ENCODE data around the gene TSSC4. TPM values are rescaled to one million over a fixed set of nuclear protein-coding genes. Genes with fewer than 3 reads are reported as not detected.
"Not testable (repeated sequence)": the region's sequence is repeated elsewhere in the genome, so short reads cannot be mapped to it uniquely, and the experiment has no call there.

TSSC4 gene
- total and polyA plus RNA-seq, 9 of the 15 experiments (the other 6 are each of a cell fraction or from before 2014, with no cell fraction given) = 0.41 to 54.2 (median 11.0) TPM

- H4K20me1 ChIP-seq (replicated peaks; ENCODE audit: control insufficient read depth, insufficient read depth, low read length); DNase-seq (ENCODE audit: extremely low read depth in 1 of 4, low spot score in 3 of 4); H3K4me2 ChIP-seq (ENCODE audit: insufficient read depth, low read length); H3K36me3 ChIP-seq (ENCODE audit: control insufficient read depth, insufficient read depth, low read length); H3K9ac ChIP-seq (ENCODE audit: insufficient read depth in 1 of 2, low read depth in 2 of 2, low read length in 2 of 2); H3K4me1 ChIP-seq (replicated peaks in 1 of 2; ENCODE audit: control insufficient read depth in 2 of 2, insufficient read depth in 2 of 2, low read length in 2 of 2); H3K9me1 ChIP-seq (ENCODE audit: control insufficient read depth, insufficient read depth, low read length); intact Hi-C loops (cut with micrococcal nuclease); in situ Hi-C loops (cut with MboI); H3K9me3 ChIP-seq (replicated peaks; ENCODE audit: control insufficient read depth, insufficient read depth, low read depth, low read length); H3K4me3 ChIP-seq; BruUV-seq (replicated peaks); H3K27ac ChIP-seq (ENCODE audit: extremely low read depth, low read depth, low read length); H2AFZ ChIP-seq (ENCODE audit: low read depth, low read length); ATAC-seq; FAIRE-seq; H3K79me2 ChIP-seq (ENCODE audit: control insufficient read depth, insufficient read depth, low read length); CTCF ChIA-PET (ENCODE audit: low intra/inter-chr PET ratio): not testable (repeated sequence)
- POLR2A ChIA-PET = interaction anchor here (0.6 kb wide), 1 partner anchor 885 kb away, joined by 3 read pairs; no protein-coding TSS in a partner anchor
- H3K27me3 ChIP-seq (ENCODE audit: control insufficient read depth in 2 of 2, insufficient read depth in 2 of 2, low read length in 2 of 2) = peaks cover 41 to 77% of the 10 kb centered on the region in 2 experiments
- 7% methylated on average over 10 of the region's 13 CpGs for WGBS (ENCODE audit: insufficient coverage, low coverage, missing lambda C conversion rate)
Observed at GRCh38 chr11:2357651-2358050, 42.9 kb upstream of the TSSC4 start.

- WGBS (ENCODE audit: insufficient coverage, low coverage, missing lambda C conversion rate) = 7% methylated on average over 9 of the region's 11 CpGs
- H3K79me2 ChIP-seq (ENCODE audit: control insufficient read depth, insufficient read depth, low read length) = no peaks in the 10 kb centered on the region
- CTCF ChIA-PET (ENCODE audit: low intra/inter-chr PET ratio) = no interaction called here
- ATAC-seq (no peak), DNase-seq (ENCODE audit: extremely low read depth in 1 of 4, low spot score in 3 of 4) (no peak), FAIRE-seq (no peak)
- in situ Hi-C loops (cut with MboI) (no loop called here), intact Hi-C loops (cut with micrococcal nuclease) (no loop called here)
- H3K4me1 ChIP-seq (replicated peaks in 1 of 2; ENCODE audit: control insufficient read depth in 2 of 2, insufficient read depth in 2 of 2, low read length in 2 of 2) = peaks cover 0 to 5% of the 10 kb centered on the region in 2 experiments; a peak in 2 of 5 replicates
- H3K9ac ChIP-seq (ENCODE audit: insufficient read depth in 1 of 2, low read depth in 2 of 2, low read length in 2 of 2) = no peak overlapping the region
- H4K20me1 ChIP-seq (replicated peaks; ENCODE audit: control insufficient read depth, insufficient read depth, low read length) = peaks cover 12% of the 10 kb centered on the region
- H2AFZ ChIP-seq (ENCODE audit: low read depth, low read length) = no peak overlapping the region
- no peak overlapping the region for H3K4me3 ChIP-seq
- no peaks in the 10 kb centered on the region for H3K9me3 ChIP-seq (replicated peaks; ENCODE audit: control insufficient read depth, insufficient read depth, low read depth, low read length)
- H3K4me2 ChIP-seq (ENCODE audit: insufficient read depth, low read length) = no peak overlapping the region
- H3K27me3 ChIP-seq (ENCODE audit: control insufficient read depth in 2 of 2, insufficient read depth in 2 of 2, low read length in 2 of 2) = peaks cover 35 to 78% of the 10 kb centered on the region in 2 experiments
- BruUV-seq (replicated peaks) = no TSS peak
- POLR2A ChIA-PET = no interaction called here
- H3K36me3 ChIP-seq (ENCODE audit: control insufficient read depth, insufficient read depth, low read length) = no peaks in the 10 kb centered on the region
- no peak overlapping the region for H3K27ac ChIP-seq (ENCODE audit: extremely low read depth, low read depth, low read length)
- no peaks in the 10 kb centered on the region for H3K9me1 ChIP-seq (ENCODE audit: control insufficient read depth, insufficient read depth, low read length)
- TF ChIP-seq MYBL2 (IDR thresholded peaks at IDR 0.05; ENCODE audit: low read depth) = no peak
- no peak for TF ChIP-seq MYBL2 (CRISPR knock-in tag; IDR thresholded peaks at IDR 0.05; ENCODE audit: borderline replicate concordance)
- TF ChIP-seq MYC (IDR thresholded peaks at IDR 0.05; ENCODE audit: low read depth, low read length) = no peak
- no peak for TF ChIP-seq MYC (CRISPR knock-in tag; IDR thresholded peaks at IDR 0.05; ENCODE audit: borderline replicate concordance, low read depth)
- no peak for TF ChIP-seq ZNF644 (tag; IDR thresholded peaks at IDR 0.05; ENCODE audit: low read depth)
- TF ChIP-seq TOE1 (IDR thresholded peaks at IDR 0.05; ENCODE audit: borderline replicate concordance) = 0 out of 2 replicates have a peak, but pooled peaks have one; percentile 41
- no peak for TF ChIP-seq TOE1 (CRISPR knock-in tag; IDR thresholded peaks at IDR 0.05; ENCODE audit: borderline replicate concordance, low read depth)
- no peak for TF ChIP-seq CXXC5 (CRISPR knock-in tag; IDR thresholded peaks at IDR 0.05)
- no peak for TF ChIP-seq ADNP (tag; IDR thresholded peaks at IDR 0.05)
- TF ChIP-seq POU5F1 (IDR thresholded peaks at IDR 0.05; ENCODE audit: borderline replicate concordance, low read depth, low read length, partially characterized antibody) = no peak
- no peak for TF ChIP-seq ZNF79 (CRISPR knock-in tag; IDR thresholded peaks at IDR 0.05; ENCODE audit: low read depth)
- peak; percentile 25; the same call in 1 of the 2 replicates for TF ChIP-seq USF1 (CRISPR knock-in tag; IDR thresholded peaks at IDR 0.05)
- no peak for TF ChIP-seq ZEB2 (IDR thresholded peaks at IDR 0.05)
- no peak for TF ChIP-seq SMARCE1 (IDR thresholded peaks at IDR 0.05)
- TF ChIP-seq ZBTB43 (CRISPR knock-in tag; IDR thresholded peaks at IDR 0.05) = no peak
Observed at GRCh38 chr11:2358754-2359442, 41.7 kb upstream of the TSSC4 start.

All from K562 (cell line).